Esophagus squamous epithelium (tissue), 4 donors: ENCODE results near the gene SAPCD2.

Experiments used
- CTCF ChIP-seq, 6 experiments: fragments of 450-650 bp in 4 of 6; fragments of 200-600 bp in 2 of 6; sonication (generic) in 2 of 6; IDR thresholded peaks; one replicate each; pipeline ENCODE4 v1.5.1; 2016 to 2019; ENCODE audit warnings: antibody characterized with exemption in 6 of 6, mild to moderate bottlenecking in 4 of 6, moderate library complexity in 4 of 6
- POLR2A ChIP-seq, 4 donors: fragments of 450-650 bp; IDR thresholded peaks; one replicate each; pipeline ENCODE4 v1.6.1; 2017; ENCODE audit warnings: antibody characterized with exemption in 4 of 4, mild to moderate bottlenecking in 4 of 4, moderate library complexity in 3 of 4

- TF ChIP-seq CTCF (IDR thresholded peaks at IDR 0.05) (no peak), POLR2A (IDR thresholded peaks at IDR 0.05) (no peak)
Measured at GRCh38 chr9:137116728-137117127, 46.4 kb upstream of the SAPCD2 start.
